Ovary (tissue), 9 donors: ENCODE data around the gene RPE65. TPM values are rescaled to one million over a fixed set of nuclear protein-coding genes. Genes with fewer than 3 reads are reported as not detected.
"Not testable (repeated sequence)": the region's sequence is repeated elsewhere in the genome, so short reads cannot be mapped to it uniquely, and the experiment has no call there.

Experiments used
- DNase-seq, 5 donors: peaks; one replicate each; pipeline ENCODE4 v3.0.0-alpha.2; 2019 to 2020
- H3K27ac ChIP-seq, 2 donors: fragments of 200-600 bp; one replicate each; pipeline versions ENCODE4 v1.5.1 to v1.8.0; 2019 to 2022
- H3K27me3 ChIP-seq: fragments of 200-600 bp; one replicate; pipeline ENCODE4 v1.8.0; 2022
- H3K36me3 ChIP-seq: fragments of 200-600 bp; sonication (generic); one replicate; pipeline ENCODE4 v1.5.1; 2019
- H3K4me1 ChIP-seq: one replicate; pipeline ENCODE4 v1.8.1; 2013; ENCODE audit warnings: mild to moderate bottlenecking, moderate library complexity; ENCODE audit not compliant: insufficient read depth
- H3K4me3 ChIP-seq: fragments of 200-600 bp; sonication (generic); one replicate; pipeline ENCODE4 v1.5.1; 2017
- H3K9me3 ChIP-seq, 2 donors: fragments of 200-600 bp in 1 of 2; sonication (generic) in 1 of 2; one replicate each; pipeline versions ENCODE4 v1.5.1 to v1.8.1; 2013 to 2019; ENCODE audit warnings: mild to moderate bottlenecking in 1 of 2, moderate library complexity in 1 of 2
- EP300 ChIP-seq: sonication (generic); formaldehyde crosslinking; IDR thresholded peaks from one replicate; pipeline ENCODE4 v1.6.1; 2017; ENCODE audit warnings: antibody characterized with exemption
- POLR2A ChIP-seq: fragments of 450-650 bp; IDR thresholded peaks from one replicate; pipeline ENCODE4 v1.6.1; 2017; ENCODE audit warnings: antibody characterized with exemption, mild to moderate bottlenecking, moderate library complexity
- WGBS, 3 donors: extraction: QIAGEN DNeasy Blood & Tissue Kit in 1 of 3; methylation state at CpG; one replicate each; pipeline versions ENCODE4 v1.1.5 to v1.1.7; 2013 to 2017; 5-methylcytosine and 5-hydroxymethylcytosine counted together
- intact Hi-C, 4 donors: fragments of 100-400 bp; cut with DNase I; formaldehyde crosslinking; loops; one replicate each; pipeline versions ENCODE4 v1.11.0 to v1.15.1; 2022 to 2023
- polyA plus RNA-seq, 2 donors: library from polyadenylated mRNA; stranded (reverse); fragments of 200-250 nt in 1 of 2; fragments of 350-450 nt in 1 of 2; fragmentation: Illumina TruSeq in 1 of 2; extraction: RNeasy Lipid Tissue Mini Kit (QIAGEN cat#74804) in 1 of 2; gene quantifications; one replicate each; pipeline ENCODE4 v1.2.3, GENCODE V29; 2013 to 2014
- total RNA-seq, 7 donors: library from RNA; depleted of rRNA in 2 of 7; stranded (reverse); fragments of >200 nt in 2 of 7; fragmentation: NEBNext Ultra II Directional in 3 of 7; extraction: Animal tissue kit (Norgen Biotek cat#: 25700) in 3 of 7; gene quantifications; one replicate each; pipeline versions ENCODE4 v1.1.0 to v1.2.4, GENCODE V29; 2016 to 2023
- TF ChIP-seq, protein P1 (sequence below), 3 donors: fragments of 450-650 bp in 2 of 3; fragments of 200-600 bp in 1 of 3; IDR thresholded peaks; one replicate each; pipeline versions ENCODE4 v1.5.1 to v1.8.0; 2016 to 2022; ENCODE audit warnings: antibody characterized with exemption in 3 of 3, mild to moderate bottlenecking in 1 of 3
- donor health status: DM: no; HTN: no; CAD: no; lungs with moderate emphysema.
- donor health status: DM: no; HTN: no; CAD: no.
- donor health status: Bipolar disorder and iron deficiency.
- donor health status: DM: yes; HTN: yes; CAD: no.
- donor health status: DM: no; HTN: no; CAD: no.
- donor health status: DM: yes; HTN: yes; CAD: no.

The RPE65 gene
- total and polyA plus RNA-seq, 9 donors = 0.05 to 0.20 (median 0.15) TPM; not detected in 6

GRCh38 chr1:68426594-68426993 lies 23.2 kb downstream of the RPE65 start:
- TF ChIP-seq, protein P1, sequence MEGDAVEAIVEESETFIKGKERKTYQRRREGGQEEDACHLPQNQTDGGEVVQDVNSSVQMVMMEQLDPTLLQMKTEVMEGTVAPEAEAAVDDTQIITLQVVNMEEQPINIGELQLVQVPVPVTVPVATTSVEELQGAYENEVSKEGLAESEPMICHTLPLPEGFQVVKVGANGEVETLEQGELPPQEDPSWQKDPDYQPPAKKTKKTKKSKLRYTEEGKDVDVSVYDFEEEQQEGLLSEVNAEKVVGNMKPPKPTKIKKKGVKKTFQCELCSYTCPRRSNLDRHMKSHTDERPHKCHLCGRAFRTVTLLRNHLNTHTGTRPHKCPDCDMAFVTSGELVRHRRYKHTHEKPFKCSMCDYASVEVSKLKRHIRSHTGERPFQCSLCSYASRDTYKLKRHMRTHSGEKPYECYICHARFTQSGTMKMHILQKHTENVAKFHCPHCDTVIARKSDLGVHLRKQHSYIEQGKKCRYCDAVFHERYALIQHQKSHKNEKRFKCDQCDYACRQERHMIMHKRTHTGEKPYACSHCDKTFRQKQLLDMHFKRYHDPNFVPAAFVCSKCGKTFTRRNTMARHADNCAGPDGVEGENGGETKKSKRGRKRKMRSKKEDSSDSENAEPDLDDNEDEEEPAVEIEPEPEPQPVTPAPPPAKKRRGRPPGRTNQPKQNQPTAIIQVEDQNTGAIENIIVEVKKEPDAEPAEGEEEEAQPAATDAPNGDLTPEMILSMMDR (IDR thresholded peaks at IDR 0.05) = no peak
- TF ChIP-seq POLR2A (no peak), EP300 (no peak)
- no peaks in the 10 kb centered on the region for H3K36me3 ChIP-seq
- no peaks in the 10 kb centered on the region for H3K9me3 ChIP-seq
- WGBS, 3 donors = 65 to 74% (median 66%) methylated on average over 2 of the region's 2 CpGs
- no peak overlapping the region for H3K4me3 ChIP-seq
- no peak overlapping the region for H3K27ac ChIP-seq
- no peaks in the 10 kb centered on the region for H3K4me1 ChIP-seq
- no peaks in the 10 kb centered on the region for H3K27me3 ChIP-seq
- intact Hi-C loops = no loop called here
- DNase-seq = no peak

- H3K27ac ChIP-seq = no peak overlapping the region
- intact Hi-C loops = no loop called here
- TF ChIP-seq, protein P1 (IDR thresholded peaks at IDR 0.05) = no peak
- TF ChIP-seq EP300 (no peak), POLR2A (no peak)
- no peaks in the 10 kb centered on the region for H3K27me3 ChIP-seq
- no peaks in the 10 kb centered on the region for H3K9me3 ChIP-seq
- no peak for DNase-seq
- 81 to 86% (median 82%) methylated on average over 5 of the region's 5 CpGs for WGBS, 3 donors
- no peak overlapping the region for H3K4me3 ChIP-seq
- H3K36me3 ChIP-seq = no peaks in the 10 kb centered on the region
- no peaks in the 10 kb centered on the region for H3K4me1 ChIP-seq
Measured at GRCh38 chr1:68421350-68421749, 28.4 kb downstream of the RPE65 start.

- H3K27ac ChIP-seq = no peak overlapping the region
- no peaks in the 10 kb centered on the region for H3K27me3 ChIP-seq
- no peak overlapping the region for H3K4me3 ChIP-seq
- WGBS, 3 donors = 12 to 39% (median 36%) methylated on average over 2 of the region's 2 CpGs
- intact Hi-C loops = no loop called here
- no peaks in the 10 kb centered on the region for H3K36me3 ChIP-seq
- DNase-seq = no peak
- H3K4me1 ChIP-seq = no peaks in the 10 kb centered on the region
- no peak for TF ChIP-seq POLR2A
- TF ChIP-seq, protein P1 (IDR thresholded peaks at IDR 0.05) = no peak
- H3K9me3 ChIP-seq = no peaks in the 10 kb centered on the region
Measured at GRCh38 chr1:68409426-68409825, 40.3 kb downstream of the RPE65 start.

DNA sequence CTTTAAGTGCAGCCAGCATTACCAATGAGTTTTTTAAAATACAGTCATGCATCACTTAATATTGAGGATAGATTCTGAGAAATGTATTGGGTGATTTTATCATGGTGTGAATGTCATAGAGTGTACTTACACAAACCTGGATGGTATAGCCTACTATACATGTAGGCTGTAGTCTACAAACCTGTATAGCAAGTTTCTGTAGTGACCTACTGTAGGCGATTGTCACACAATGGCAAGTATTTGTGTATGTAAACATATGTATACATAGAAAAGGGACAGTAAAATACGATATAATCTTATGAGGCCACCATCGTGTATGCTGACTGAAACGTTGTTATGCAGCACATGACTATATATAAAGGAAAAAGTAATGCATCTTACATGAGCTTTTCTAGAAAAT lies 48.2 kb downstream of the RPE65 start:
- Histone ChIP-seq H3K27ac (no peak overlapping the region), H3K36me3 (no peaks in the 10 kb centered on the region), H3K9me3 (no peaks in the 10 kb centered on the region), H3K4me3 (no peak overlapping the region), H3K27me3 (no peaks in the 10 kb centered on the region), H3K4me1 (no peaks in the 10 kb centered on the region)
- WGBS, 3 donors = 76 to 82% (median 77%) methylated on average over 4 of the region's 4 CpGs
- DNase-seq = no peak
- intact Hi-C loops = no loop called here
- TF ChIP-seq, protein P1 (IDR thresholded peaks at IDR 0.05) = no peak
- no peak for TF ChIP-seq EP300
- TF ChIP-seq POLR2A = no peak

- WGBS, 3 donors = 92 to 99% (median 93%) methylated on average over 3 of the region's 3 CpGs
- intact Hi-C loops, H3K27ac ChIP-seq, H3K4me3 ChIP-seq, H3K4me1 ChIP-seq, H3K36me3 ChIP-seq, DNase-seq, H3K27me3 ChIP-seq, H3K9me3 ChIP-seq: not testable (repeated sequence)
Measured at GRCh38 chr1:68395575-68395974, 54.2 kb downstream of the RPE65 start.

- H3K9me3 ChIP-seq, H3K4me1 ChIP-seq, H3K27ac ChIP-seq, intact Hi-C loops, DNase-seq, H3K27me3 ChIP-seq, H3K36me3 ChIP-seq, H3K4me3 ChIP-seq: not testable (repeated sequence)
- WGBS, 3 donors = 70 to 88% (median 76%) methylated on average over 5 of the region's 5 CpGs
Measured at GRCh38 chr1:68392474-68392873, 57.3 kb downstream of the RPE65 start.

- H3K27me3 ChIP-seq, H3K4me1 ChIP-seq, H3K36me3 ChIP-seq, DNase-seq, H3K4me3 ChIP-seq, intact Hi-C loops, H3K9me3 ChIP-seq, H3K27ac ChIP-seq: not testable (repeated sequence)
- 90 to 97% (median 94%) methylated on average over 9 to 10 of the region's 10 CpGs for WGBS, 3 donors
Measured at GRCh38 chr1:68385798-68386524, 63.8 kb downstream of the RPE65 start.
